Renal cortex interstitium (tissue), 11 donors: Measurements from ENCODE around the gene FAM13A. TPM values are rescaled to one million over a fixed set of nuclear protein-coding genes. Genes with fewer than 3 reads are reported as not detected.
"Not testable (repeated sequence)": the region's sequence is repeated elsewhere in the genome, so short reads cannot be mapped to it uniquely, and the experiment has no call there.

Experiments
- DNase-seq, 11 donors: peaks; one replicate each; pipeline ENCODE4 v3.0.0-alpha.2; 2013; ENCODE audit warnings: low read depth in 9 of 11, low spot score in 4 of 11; ENCODE audit errors: extremely low read depth in 1 of 11
- polyA plus RNA-seq, 3 donors: library from polyadenylated mRNA; unstranded; fragments of 120-200 nt; gene quantifications; one replicate each; pipeline ENCODE4 v1.2.1, GENCODE V29; 2013; ENCODE audit not compliant: insufficient read length in 3 of 3

The FAM13A gene
- polyA plus RNA-seq, 3 donors, result 29.4 to 48.8 (median 33.1) TPM

DNA sequence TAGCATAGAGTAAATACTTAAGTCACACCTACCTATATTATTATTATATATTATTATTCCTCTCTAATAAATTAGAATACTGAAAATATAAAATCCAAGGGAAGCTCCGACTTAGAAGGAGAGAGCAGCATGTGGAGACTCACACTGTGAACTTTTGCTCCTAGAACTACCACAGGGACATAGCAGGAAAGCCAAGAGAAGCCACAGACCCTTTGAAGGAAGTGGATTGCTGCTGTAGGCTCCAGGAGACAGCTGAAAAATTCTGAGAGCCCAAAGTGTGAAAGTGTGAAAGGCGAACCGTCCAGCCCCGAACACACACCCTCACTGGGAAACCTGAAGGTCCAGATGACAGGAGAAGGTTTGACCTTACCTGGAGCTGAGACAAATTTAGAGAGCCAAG, 177.0 kb downstream of the FAM13A start:
- no peak for DNase-seq

DNA sequence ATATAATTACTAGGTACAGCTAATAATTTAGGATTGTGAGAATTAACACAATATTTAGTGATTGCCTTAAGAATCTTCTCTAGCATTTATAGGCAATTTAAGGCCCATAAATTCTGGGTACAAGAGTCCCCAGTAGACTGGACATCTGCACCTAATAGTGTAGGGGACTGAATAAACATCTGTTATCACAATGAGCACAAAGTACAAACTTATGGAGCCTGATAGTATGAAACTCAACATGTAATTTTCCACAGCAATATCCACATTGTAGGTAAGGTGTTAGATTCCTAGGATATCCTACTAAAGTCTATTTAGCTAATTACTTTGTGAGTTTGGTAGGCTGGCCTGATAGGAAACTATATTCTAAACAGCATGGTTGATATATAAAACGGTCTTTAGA, 178.3 kb downstream of the FAM13A start:
- no peak for DNase-seq

- DNase-seq, result no peak
Observed at GRCh38 chr4:88870428-88870827, 186.6 kb downstream of the FAM13A start.

GRCh38 chr4:88868510-88868909, 188.5 kb downstream of the FAM13A start:
- DNase-seq, result no peak

DNA sequence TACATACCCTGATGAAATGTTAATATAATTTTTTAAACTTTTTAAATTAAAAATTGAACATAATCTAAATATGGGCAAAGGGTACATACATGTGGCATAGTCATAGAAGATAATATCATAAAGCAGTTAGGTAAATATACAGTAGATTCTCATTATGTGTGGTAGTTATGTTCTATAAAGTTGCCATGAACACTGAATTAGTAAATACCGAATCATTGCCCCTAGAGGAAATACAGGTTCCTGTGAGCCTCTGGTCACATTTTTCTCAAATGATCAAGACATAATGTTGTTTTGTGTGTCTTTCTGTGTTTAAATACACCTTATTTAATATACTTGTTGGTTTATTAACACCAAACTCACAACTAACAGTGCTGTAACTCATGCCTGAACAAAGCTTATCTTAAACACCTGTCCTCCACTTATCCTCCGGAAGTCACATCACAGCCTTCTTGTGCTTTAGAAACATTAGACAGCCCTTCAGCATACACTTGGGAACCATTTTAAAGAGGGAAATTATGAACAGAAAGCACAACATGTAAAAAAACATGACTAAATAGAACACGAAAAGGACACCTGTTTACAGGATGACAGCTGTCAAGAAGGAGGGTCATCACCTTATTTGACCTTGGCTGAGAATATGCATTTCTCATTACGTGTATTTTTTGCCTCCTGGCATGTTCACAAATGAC, 190.0 kb downstream of the FAM13A start:
- no peak for DNase-seq

DNA sequence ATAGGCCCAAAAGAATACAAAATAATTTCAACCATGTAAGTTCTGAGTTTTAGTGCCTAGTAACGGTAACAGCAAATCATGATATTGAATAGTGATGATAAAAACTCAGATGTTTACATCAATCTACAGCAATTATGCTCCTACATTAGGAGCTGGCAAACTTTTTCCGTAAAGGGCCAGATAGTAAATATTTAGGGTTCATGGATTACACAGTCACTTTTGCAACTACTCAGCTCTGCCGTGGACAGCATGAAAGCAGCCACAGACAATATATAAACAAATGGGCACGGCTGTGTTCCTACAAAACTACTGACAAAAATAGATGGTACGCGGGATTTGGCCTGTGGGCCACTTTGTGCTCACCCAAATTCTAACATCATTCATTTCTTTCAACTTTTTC, 191.5 kb downstream of the FAM13A start:
- no peak for DNase-seq

DNA sequence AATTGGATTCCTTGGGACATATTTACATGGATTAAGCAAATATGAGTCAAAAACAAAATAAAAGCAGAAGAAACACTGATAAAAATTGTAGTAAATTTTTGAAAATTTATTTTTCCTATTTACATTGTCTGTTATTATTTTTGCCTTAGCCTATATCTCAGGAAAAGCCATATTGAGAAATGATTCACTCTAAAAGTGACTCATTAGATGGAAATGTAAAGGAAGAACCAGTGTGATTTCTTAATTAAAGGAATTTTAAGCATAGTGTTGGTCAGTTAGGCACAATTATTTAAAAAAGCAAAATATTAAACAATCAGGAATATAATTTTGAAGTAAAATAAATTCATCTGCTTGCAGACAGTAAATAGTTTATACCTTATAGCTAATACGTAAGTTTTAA, 191.9 kb downstream of the FAM13A start:
- DNase-seq, result no peak

DNA sequence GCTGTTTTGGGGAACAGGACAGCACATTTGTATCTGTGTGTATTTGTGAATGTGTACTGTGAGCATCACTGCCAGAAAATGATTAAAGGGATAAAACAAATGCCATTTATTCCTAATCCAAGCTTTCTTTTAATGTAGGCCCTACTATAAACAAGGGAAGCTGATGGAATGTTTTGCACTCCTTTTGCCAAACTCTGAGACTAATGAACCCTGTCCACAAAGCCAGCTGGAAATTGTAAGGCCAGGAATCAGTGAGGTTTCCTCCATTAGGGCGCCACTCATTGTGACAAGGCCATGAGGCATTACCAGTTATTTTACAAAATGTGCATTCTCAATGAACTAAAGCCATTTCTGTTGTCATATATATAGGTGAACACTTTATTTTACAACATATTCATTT, 196.4 kb downstream of the FAM13A start:
- DNase-seq, result peak in 8 of 11 donors; percentile 9 to 45 (median 35)

DNA sequence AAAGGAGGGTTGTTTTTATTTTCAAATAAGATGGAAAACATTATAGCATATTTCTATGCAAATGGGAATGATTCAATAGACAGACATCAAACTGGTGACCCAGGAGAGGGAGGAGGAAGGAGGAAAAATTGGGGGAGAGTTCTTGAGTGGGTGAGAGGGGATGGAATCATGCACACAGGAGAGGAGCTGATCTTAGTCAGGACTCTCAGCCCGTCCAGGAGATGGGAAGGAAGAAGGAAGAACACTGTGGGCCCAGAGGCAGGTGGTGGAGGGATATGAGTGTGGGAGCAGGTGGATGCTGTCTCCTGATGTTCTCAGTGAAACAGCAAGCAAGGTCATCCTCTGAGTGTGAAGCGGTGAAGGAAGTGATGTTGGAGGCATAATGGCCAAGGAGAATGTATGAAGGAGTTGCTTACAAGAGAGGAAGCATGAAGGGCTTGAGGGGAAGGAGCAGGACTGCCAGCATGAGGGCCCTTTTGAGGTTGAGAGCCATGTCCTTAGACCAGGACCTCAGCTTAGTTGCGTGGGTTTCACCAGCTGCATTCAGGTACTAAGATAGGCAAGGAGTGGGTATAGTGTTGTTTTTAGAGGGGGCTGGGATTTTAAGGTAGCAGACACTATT, 197.7 kb downstream of the FAM13A start:
- no peak for DNase-seq

- DNase-seq, result no peak
Observed at GRCh38 chr4:88858752-88859151, 198.2 kb downstream of the FAM13A start.

DNA sequence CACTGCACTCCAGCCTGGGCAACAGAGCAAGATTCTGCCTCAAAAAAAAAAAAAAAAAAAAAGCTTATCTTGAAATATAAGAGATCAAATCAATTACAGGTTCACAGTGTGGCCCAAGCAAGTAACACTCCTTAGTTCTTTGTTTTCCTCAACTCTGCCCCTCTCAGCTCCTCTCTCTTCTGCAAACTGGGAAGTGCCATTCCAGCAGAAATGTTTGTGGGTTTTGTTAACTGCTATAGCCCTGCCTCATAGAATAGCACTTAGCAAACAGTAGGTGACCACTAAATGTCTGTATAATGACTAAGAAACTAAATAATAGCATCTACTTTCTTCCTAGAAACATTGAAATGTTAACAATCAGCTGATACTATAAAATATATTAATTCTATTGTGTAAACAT, 199.4 kb downstream of the FAM13A start:
- no peak for DNase-seq

DNA sequence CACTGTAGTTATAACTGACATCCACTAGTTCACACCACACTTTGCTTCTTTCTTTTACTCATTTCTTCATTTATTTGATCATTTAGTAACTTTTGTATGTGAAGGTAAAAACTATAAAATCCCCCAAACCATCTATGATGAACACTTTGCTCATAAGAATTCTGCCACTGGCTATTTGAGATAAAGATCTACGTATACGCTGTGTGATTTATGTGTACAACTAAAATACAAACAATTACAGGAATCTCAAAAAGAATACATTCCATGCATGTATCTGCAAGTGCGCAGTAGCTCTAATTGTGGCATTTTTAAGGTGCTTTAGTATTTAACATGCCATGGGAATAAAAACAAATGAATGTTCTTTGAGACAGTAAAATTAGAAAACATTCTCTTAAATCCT, 202.5 kb downstream of the FAM13A start:
- no peak for DNase-seq

DNA sequence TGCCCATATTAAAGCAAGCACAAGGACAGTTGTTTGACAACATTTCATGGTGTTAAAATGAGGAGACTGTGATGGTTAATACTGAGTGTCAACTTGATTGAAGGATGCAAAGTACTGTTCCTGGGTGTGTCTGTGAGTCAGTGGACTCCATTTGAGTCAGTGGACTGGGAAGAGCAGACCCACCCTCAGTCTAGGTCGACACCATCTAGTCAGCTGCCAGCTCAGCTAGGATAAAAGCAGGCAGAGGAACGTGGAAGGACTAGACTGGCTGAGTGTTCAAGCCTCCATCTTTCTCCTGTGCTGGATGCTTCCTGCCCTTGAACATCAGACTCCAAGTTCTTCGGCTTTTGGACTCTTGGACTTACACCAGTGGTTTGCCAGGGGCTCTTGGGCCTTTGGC, 203.4 kb downstream of the FAM13A start:
- not testable (repeated sequence) for DNase-seq

GRCh38 chr4:88846206-88846790, 210.7 kb downstream of the FAM13A start:
- DNase-seq, result no peak

- no peak for DNase-seq
Observed at GRCh38 chr4:88843067-88843685, 213.8 kb downstream of the FAM13A start.

- DNase-seq, result no peak
Observed at GRCh38 chr4:88841635-88842034, 215.3 kb downstream of the FAM13A start.

GRCh38 chr4:88836216-88836615, 220.8 kb downstream of the FAM13A start:
- DNase-seq, result no peak

GRCh38 chr4:88831031-88831430, 226.0 kb downstream of the FAM13A start:
- no peak for DNase-seq

DNA sequence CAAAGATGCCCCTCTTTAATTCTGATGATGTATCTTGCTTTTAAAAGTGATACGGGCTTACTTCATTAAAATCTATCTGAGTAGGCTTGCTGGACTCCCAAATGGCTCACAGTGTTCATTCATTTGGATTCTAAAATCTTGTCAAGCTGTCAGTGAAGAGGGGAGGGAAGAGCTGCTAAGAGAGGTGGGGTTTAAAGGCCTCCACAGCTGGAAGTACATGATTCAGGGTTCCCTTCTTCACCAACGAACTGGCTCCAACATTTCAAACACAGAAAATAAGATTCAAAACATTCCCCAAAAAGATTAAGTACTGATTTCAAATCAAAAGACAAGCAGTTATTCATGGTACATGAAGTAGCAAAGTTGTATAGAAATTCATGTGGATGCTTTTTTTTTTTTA, 226.4 kb downstream of the FAM13A start:
- DNase-seq, result no peak

DNA sequence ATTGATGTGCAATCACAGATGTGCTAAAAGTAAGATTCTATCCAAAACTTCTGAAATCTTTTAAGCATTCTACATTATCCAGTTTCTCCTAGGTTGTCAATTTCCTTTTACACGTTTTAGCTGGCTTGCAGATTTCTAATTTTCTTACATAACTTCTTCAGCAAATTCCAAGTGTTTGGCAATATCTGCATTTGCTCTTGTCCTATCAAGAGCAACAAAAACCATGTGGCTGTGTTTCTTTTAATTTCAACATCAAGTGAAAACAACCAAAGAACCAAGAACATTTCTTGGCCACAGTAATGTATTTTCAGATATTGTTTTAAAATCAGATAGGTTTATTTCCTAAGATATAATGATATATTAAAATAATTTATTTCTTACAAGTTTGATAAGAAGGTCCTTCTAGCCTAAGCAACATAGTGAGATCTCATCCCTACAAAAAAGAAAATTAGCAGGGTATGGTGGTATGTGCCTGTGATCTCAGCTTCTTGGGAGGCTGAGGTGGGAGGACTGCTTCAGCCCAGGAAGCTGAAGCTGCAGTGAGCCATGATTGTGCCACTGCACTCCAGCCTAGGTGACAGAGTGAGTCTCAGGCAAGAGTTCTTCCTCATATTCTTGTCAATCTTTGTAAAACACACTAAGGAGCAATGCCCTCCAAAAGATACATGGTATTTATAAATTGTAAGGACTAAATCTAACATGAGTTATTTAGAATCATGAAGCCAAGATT, 228.0 kb downstream of the FAM13A start:
- DNase-seq, result no peak
